ENCODE results near the gene CD59. TPM values are rescaled to one million over a fixed set of nuclear protein-coding genes. Genes with fewer than 3 reads are reported as not detected.
A peak's percentile ranks its signal among the peaks of the same experiment; 100 is the strongest.

Gene CD59
- total and polyA plus RNA-seq, 9 of the 15 experiments (the other 6 are each of a cell fraction or from before 2014, with no cell fraction given), result 38.1 to 338 (median 173) TPM

GRCh38 chr11:33735271-33736147 is 714 bp downstream of the CD59 start (continued):
- TF ChIP-seq TFE3 (CRISPR knock-in tag; IDR thresholded peaks at IDR 0.05), result peak; percentile 36; the same call in 1 of the 2 replicates
- peak; percentile 41; the same call in 1 of the 2 replicates for TF ChIP-seq EGR1 (conservative IDR thresholded peaks at IDR 0.05)
- no peak for TF ChIP-seq ZNF407 (IDR thresholded peaks at IDR 0.05; ENCODE audit: low read depth)
- no peak for TF ChIP-seq ZNF140 (CRISPR knock-in tag; IDR thresholded peaks at IDR 0.05)
- no peak for TF ChIP-seq ZNF584 (CRISPR knock-in tag; IDR thresholded peaks at IDR 0.05; ENCODE audit: low read depth)
- no peak for TF ChIP-seq ZNF444 (CRISPR knock-in tag; IDR thresholded peaks at IDR 0.05)
- no peak for TF ChIP-seq POLR2AphosphoS2 (IDR thresholded peaks at IDR 0.05; ENCODE audit: low read length)
- no peak for TF ChIP-seq ZBTB33 (CRISPR knock-in tag; IDR thresholded peaks at IDR 0.05)
- TF ChIP-seq ZNF354B (CRISPR knock-in tag; IDR thresholded peaks at IDR 0.05), result no peak
- no peak for TF ChIP-seq NCOR1 (IDR thresholded peaks at IDR 0.05)
- no peak for TF ChIP-seq PBX2 (CRISPR knock-in tag; IDR thresholded peaks at IDR 0.05; ENCODE audit: low read depth)
- no peak; the same call in 1 of the 2 replicates for TF ChIP-seq PBX2 (tag; conservative IDR thresholded peaks at IDR 0.05; ENCODE audit: low read depth)

Measured in K562 (cell line).